Hepatic stellate cell (primary cell): ENCODE results near the gene PRKCH.

ENCODE experiments used
- DNase-seq: peaks from one replicate; pipeline ENCODE4 v3.0.0; 2011; ENCODE audit warnings: low spot score

PRKCH gene

DNA sequence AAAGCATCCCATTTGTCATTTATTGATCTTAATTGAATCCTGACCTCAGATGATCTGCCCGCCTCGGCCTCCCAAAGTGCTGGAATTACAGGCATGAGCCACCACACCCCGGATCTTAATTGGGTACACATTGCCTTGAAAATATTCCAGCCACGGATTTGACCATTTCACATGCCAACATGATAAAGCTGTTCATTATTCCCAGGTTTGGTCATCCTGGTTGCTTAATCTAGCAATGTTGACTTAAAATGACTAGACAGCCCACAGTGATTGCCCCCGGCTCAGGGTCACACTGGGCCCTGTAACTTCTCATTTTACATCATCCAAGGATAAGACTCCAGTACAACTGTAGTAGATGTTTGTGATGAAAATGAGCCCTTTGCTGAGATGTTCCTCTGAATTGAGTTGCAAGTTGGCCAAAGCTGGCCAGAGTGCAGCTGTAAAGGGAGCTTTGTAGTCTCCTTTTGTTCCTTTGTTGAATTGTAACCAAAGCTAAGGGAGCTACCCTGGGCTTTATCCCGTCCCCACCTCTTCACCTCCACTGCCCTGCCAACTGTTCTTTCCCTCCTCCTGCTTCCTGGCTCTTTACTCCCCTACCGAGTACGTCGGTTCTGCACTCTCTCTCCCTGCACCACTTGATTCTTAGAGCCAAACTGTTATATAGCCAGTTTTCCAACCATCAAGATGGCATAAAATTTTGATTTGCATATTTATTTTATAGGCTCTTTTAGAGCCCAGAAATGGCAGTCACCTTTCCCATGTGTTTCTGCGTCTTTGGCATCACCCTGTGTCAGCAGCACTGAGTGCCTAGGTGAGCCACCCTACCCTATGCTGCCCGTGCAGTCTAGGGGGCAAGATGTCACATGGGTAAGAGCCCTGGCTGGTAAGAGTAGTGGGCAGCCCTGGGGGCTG, 232.6 kb downstream of the PRKCH start:
- peak; percentile 71 for DNase-seq

DNA sequence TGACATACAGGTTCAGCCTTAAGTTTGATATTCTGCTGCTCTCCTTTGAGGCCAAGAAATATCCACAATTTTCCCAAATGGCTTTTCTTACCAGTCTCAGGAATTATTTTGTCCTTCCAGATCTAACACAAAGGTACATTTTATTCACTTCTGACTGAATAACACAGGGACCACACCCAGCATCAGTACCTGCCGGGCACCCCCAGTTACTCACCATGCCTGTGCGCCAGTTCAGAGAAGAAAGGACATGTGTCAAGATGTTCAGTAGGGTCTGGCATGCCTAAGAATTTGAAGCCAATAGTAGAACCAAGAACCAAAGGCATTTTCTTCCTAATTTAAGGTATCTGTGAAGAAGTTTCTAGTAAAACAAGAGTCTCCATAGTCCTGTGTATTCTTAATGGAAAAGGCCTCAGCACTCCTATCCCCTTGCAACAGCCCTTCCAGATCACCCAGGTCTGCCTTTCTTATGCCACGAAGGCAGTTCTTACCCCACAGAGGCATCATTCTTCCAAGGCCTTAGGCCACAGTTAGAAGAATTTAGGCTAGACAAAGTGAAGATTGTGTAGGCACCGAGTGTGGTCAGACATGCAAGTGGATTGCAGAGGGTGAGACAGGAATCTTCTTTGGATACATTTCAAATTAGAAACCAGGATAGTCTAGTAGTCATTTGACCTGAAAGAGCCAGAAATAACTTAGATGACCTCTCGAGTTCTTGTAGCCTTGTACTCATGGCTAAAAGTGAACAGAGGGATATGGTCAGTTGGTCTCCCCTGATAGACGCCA, 233.9 kb downstream of the PRKCH start:
- no peak for DNase-seq

DNA sequence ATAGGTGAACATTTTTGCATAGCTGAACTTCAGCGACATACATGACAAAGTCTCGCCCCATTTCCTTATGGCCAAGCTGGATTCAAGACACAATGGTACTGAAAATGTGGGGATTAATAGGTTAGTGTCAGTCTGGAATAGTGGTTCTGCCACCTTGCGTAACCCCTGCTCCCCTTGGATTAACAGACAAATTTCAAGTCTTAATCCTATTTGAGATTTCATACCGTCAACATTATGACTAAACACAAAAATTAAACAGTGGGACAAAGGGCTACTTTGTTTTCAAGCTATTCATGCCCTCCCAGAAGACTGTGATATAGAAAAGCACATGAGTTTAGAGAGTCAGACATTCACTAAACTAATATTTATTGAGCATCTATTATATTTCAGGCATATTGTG, 235.1 kb downstream of the PRKCH start:
- DNase-seq = no peak

DNA sequence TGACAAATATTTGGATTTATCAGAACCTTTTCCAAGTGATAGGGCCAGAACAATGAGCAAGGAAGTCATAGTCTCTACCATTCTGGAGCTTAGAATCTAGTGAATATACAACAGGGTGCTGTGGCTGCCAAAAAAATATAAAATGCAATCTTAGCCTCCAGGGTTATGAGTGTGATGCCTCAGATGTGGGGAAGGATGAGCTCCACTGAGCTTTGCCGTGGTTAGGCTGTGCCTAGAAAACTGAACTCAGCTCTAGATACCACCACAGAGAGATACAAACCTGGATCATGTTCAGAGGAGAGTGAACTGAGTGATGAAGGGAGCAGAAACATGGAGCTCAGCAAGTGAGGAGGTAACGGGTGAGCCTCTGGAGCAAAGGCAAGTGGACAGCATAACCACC, 235.9 kb downstream of the PRKCH start:
- no peak for DNase-seq

DNA sequence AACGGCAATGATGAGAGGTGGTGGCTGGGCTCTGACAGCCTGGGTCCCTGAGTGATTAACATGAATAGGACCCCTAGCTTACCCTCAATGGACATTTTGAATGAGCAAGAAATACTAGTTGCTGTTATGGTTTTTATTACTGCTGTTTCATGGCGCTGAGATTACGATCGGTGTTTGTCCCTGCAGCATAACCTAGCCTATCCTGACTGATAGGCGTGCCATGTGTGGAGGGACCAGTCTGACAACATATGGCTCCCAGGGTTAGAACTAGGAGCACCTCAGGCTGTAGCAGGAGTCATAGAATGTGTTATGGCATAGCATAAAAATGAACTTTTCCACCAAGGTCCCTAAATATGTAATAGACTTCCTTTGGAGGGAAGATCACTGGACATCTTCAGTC, 236.5 kb downstream of the PRKCH start:
- DNase-seq = no peak

DNA sequence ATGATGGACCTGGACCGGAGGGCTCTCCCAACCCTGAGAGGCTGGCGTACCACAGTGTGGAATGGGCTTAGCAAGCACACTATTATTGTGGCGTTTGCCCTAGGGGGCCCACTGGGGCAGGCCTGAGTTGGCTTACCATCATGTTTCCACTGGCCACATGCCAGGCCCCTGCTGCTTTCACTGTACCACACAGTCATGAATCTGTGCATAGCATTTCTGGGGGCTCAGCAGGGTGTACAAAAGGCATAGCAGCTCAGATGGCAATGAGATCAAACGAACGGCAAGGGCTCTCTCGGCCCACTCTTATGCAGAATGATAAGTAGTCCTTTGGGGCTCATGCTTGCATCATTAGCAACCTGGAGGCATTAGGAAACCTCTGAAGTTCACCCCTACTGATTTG, 236.9 kb downstream of the PRKCH start:
- DNase-seq = no peak

DNA sequence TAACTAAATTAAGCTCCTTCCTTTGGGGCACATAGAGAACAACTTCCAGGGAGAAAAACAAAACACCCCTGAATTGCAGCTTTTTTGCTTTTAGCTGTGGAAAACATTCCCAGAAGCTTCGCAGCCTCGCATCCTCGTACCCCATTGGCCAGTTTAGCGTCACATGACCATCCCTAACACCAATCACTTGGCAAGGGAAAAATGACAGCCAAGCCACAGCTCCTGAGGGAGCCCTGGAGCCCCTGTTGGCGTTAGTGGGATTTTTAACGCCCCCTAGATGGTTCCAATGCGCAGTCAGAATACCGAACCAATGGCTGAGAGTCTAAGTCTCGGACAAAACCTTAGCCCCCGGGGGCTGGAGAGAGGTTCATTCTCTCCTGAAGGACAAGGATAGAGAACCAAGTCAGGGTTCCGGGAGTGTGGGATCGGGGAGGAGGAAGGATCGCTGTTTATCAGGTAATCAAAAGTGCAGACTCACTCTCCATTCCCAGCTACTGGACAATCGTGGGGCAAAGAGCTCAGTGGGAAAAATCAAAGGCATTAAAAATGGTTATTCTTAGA, 238.3 kb downstream of the PRKCH start:
- no peak for DNase-seq

DNA sequence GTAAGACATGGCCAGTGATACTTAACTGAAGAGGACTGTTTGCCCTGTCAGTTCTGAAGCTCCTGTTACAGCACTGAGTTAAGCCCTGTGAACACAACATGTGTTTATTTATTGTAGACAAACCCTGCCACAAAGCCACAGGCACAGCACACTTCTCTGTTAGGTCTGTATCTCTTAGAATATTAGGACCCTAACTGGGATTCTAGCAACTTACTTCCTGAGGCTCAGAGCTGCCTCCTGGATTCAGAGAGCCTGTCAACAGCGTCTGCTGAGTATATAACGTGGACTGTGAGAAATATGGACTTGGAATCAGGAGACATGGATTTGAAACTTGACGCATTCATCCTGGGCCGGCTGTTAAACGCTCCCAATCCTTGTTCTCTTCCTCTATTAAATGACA, 238.9 kb downstream of the PRKCH start:
- no peak for DNase-seq

DNA sequence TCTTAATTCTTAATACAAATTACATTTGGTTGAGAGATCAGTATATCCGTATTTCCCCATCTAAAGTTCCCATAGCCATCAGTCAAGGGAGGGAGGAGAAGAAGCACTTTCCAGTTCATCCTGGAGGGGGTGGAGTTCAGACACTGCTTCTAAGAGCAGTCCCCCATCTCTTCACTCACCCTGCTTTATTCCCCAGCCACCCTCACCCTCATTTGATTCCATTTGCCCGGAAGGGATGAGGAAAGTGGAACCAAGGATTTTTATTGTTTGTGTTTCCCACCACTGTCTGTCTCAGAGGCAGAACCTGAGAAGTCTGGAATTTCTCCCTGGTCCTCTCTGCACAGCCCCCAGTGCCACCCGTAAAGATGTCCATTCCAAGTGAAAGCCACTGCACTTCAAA, 239.7 kb downstream of the PRKCH start:
- no peak for DNase-seq

DNA sequence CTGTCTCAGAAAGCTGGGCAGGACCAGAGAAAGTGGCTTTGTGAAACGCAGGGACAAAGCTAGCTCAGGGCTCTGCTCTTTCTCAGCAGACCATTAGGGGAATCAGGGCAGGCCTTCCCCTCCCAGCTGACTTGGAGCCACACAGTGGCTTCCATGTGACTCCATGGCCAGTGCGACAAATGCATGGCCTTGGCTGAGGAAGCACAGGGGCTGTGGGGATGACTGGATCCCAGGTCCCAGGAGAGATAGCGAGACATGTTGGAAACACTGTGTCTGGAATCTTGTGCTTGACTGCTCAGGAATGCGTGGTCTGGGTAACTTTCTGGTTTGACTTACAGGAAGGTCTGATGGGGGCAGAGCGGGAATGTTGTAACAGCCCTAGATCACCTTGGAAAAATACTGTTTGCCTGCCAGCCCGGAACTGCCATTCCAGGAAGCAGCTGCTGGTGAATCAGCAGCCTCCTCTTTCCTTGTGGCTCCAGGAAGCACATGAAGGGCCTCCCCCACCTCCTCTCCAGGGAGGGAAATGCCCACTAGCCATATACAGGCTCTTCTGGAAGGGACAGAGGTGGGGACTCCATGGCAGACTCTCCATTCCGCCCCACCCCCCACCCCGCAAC, 240.4 kb downstream of the PRKCH start:
- peak; percentile 81 for DNase-seq

DNA sequence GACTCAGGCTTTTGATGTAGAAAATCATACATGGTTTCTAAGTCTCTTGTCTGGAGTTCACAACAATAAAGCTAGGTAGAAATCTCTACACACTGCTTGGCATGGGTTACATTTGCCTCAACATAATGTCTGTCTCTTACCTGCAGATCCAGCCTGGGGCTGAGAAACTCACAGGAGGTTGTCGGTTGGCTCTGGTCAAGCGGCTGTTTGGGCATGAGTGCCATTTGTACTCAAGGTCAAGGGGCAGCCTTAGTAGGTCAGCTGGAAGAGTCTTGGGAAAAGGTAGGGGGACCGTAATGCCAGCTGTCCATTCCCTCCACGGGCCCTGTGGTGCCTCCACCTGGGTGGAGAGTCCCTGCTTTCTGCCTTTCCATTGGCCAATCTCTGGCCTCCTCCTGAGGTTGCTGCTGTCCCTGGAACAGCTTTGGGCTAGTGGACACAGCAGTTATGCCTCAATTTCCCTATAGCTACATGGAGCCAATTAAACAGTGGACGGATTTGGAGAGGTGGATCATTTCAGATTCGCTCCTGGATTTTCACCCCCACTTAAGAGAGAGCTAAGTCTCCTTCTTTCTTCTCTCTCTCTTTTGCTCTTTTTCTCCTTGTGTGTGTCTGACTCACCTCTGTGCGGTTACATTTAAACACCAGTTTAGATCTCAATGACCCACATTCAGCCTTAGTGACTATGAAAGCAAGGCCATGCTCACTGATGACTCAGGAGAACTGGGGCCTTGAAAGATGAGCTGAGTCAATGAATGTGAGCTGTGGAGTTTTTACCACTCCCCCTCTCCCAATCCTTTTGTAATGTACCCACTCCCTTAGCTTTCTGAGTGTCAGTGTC, 241.2 kb downstream of the PRKCH start:
- DNase-seq = peak; percentile 81

DNA sequence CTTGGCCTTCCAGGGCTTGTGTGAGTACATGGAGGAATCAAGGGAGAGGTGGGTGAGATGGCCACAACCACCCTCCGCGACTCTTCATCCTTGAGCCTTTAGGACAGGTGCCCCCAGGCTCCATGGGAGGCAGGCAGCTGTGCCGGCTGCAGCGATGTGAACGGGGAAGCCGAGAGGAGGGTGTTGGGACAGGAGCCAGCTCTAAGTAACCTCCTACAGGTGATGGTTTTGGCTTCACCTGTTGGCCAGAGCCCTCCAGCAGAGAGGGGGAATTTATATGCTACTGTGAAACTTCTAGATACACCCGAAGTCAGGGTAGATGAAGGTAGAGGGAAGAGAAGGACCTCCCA, 241.8 kb downstream of the PRKCH start:
- no peak for DNase-seq

DNA sequence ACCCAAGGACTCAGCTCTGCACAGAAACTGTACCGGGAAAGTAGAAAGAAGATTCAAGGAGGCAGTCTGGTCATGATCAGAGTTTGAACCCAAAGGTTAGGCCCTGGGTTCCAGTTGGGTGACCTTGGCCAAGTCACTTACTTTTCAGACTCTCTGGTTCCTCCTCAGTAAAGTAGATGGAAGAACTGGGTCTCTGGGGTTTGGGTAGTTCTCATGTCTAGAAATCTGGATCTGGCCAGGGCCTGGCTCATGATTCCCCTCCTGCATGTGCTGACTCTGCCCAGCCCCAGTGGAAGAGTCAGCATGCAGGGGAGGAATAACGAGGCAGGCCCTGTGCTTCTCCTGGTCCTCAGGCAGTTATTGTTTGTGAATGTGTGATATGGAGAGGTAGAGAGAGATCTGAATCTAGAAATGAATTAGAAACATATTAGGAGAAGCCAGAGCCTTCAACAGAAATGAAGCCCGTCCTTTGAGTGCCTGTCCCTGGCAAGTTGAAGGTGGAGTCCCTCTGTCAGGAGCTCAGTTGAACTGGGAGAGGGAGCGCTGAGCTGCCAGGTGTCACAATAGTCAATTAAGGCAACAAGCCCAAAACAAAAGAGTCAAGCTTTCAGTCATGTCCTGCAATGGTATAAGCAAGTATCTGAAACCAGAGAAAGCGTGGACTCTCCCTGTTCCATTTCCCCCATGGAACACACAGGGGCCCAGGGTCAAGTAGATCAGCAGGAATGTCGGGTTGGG, 242.7 kb downstream of the PRKCH start:
- no peak for DNase-seq

DNA sequence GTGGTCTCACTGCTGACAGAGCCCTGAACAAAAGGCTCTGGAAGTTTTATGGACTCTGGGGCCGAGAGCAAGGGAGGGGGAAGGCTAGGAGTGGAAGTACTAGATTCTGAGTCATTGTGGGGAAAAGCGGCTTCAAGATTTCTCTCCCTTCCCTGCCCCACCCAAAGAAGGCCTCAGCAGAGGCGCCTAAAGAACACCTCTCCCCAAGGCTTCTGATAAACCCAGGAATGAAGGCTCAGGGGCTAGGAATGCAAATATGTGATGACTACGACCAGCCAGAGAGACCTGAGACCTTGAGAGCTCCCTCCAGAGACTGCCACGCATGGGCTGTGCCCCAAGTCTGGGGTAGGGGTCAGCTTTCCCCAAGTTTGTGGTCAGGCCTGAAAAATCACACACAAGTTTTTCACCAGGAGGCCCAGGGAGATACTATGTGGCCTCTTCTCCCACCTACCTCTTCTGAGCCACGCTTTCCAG, 243.3 kb downstream of the PRKCH start:
- DNase-seq = peak; percentile 82

DNA sequence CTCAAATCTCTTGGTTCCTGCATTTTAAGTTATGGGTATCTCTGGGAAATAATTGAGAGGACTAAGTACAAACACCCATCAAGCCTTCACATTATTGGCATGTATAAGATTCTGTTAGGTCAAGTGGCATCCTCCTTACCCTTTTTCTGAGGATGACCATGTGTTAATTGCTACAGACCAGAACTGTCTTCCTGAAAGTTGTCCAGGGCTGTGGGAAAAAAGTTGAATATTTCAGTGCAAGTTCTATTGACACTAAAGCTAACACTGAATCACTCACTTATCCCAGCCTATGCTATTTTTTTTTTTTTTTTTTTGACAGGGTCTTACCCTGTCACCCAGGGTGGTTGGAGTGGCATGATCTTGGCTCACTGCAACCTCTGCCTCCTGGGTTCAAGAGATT, 243.8 kb downstream of the PRKCH start:
- no peak for DNase-seq

DNA sequence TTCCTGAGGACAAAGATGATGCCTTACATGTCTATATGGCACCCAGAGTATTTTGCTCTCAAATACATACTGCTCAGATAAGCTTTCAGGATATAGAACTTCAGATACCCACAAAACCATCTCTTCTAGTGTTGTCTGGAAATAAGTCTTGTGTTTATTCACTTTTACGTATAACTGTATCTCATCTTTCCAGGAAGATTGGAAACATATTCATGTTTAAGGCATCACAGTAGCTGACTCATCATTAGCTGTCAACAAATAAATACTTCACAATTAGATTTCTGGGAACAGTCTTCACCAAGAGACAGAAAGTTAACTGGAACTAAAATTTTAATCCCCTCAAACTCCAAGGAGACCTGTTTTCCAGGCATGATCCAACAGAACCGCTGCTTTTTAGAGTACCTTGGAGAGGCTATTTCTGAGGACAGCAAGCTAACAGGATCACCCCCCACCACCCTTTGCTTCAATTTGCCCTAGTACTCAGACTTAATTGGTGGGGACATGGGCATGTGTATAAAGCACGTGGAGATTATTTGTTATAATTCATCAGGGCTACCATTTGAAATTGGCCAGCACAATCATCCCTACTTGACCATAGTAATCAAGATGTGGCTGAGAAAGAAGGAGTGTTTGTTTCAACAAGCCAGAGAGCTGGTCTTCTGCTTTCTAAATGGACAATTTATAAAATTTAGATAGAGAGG, 244.6 kb downstream of the PRKCH start:
- no peak for DNase-seq

DNA sequence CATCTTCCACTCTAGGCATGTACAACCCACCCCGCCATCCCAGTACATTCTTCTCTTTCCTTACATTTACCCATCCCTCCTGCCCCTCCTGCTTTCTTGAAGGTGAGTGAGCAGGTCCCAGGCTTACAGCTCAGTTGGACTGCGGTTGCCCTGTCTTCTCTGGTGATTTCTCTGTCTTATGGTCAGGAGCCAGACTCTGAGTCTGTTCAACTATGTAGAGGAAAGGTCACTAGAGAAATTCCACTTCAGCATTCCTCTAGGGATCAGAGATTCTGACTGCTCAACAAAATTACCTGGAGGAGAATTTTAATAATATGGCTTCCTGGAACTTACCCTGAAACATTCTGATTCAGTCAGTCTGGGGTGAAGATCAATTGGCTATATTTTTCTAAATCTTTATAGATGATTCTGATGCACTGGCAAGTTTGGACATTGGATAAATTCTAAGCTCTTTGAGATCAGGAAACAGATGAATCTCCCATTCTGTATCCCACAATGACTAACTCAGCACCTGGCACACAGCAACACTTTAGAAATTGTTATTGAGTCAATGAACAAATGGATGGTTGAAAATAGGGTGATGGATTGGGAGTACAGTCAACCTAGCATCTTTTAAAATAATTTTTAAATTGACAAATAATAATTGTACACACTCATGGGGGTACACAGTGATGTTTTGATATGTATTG, 245.3 kb downstream of the PRKCH start:
- DNase-seq = no peak

DNA sequence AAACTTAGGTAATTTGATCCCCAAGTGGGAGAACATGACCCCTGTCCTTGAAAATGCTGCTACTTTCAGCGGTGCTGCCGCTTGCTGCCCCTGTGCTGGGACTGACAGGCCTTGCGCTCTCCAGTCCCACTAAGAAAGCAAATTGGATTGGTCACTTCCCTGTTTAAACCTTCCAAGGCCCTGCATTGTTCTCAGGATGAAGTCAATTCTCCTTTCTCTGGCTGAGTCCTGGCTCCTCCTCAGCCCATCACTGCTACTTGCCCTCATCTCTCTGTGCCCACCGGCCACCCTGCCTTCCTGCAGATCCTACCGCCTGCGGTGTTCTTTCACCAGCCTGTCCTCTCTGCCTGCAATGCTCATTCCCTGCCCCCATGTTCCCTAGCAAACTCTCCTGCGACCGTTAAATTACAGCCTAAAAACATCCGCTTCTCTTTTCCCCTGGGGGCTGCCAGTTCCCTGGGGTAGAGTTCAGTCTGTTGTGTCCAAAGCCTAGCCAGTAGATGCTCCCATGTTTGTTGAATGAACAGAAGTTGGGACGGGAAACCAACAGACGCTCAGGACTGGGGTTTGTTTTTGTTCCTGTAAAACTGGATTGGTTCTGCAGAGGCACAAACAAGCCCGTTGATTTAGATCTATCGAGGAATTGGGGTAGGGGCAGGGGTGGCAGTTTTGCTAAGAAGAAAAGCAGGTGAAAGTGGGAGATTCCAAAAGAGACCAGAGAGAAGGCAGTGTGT, 246.6 kb downstream of the PRKCH start:
- no peak for DNase-seq

DNA sequence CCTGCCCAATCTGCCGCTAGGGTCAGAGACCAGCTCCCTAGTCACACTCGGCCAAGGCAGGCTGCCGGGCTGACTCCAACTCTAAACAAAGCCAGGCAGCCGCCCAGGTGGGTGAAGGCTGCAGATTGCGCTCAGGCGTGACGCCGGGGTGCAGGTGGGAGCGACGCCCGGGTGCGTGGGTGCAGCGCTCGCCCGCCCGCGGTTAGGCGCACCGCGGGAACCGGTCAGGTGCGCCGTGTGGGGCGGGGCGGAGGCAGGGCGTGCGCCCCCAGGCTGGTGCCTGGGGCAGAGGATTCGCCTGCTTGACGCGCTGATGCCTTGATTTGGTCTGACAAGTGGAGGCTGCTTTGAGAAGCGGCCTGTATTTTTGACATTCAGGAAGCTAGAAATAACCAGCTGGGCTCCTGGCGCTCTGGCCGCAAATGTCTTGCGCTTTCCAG, 247.2 kb downstream of the PRKCH start:
- DNase-seq = no peak
